HG02938 (cell line): Measurements from ENCODE around the gene ANXA9.

Experiments
- ATAC-seq: cut with Tn5 transposase; IDR thresholded peaks from one replicate; pipeline ENCODE4 v1.9.1; 2021; ENCODE audit warnings: mild to moderate bottlenecking, moderate library complexity; ENCODE audit not compliant: unreplicated experiment

The ANXA9 gene

DNA sequence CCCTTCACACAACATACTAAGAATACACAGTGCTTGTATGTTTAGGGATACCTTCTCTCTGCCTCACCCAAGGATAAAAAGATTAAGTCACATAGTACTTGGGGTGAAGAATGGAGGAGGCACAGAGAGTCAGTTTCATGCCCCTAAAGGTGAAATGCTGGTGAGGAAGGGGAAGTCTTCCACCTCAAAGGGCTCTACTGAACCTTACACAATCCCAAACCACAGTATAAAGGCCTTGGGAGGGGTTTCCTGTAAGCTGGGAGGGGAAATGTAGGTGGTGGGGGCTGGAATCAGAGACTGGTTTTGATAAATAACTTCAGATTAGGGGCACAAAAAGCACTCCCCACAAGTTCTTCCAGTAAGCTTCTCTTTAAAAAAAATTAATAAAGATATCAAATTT is 21.1 kb downstream of the ANXA9 start:
- no peak for ATAC-seq

DNA sequence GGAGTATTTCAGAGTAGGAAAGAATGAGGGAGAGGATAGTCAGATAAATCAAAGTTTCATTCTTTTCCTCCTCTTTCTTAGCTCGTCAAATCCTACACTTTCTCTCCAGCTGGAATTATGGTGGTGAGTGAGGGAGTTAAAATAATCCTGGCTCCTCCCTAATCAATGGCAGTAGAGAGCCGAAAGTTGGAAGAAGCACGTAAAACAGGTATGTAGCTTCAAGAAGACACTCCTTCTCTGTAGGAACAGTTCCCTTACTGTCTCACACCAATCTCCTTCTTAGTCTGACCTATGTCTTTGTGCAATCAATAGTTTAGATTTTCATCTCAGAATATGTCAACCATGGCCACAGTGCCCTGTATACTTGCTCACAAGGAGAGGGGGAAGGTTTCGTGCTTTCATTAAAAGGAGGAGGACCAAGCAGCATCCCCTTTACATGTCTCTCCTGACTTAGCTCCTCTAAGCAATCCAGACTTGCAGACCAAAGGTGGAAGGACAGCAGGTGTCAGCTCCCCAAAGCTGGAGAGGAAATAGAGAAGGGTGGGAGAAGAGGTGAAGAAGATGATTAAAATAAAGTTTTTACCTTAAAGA is 23.7 kb downstream of the ANXA9 start:
- no peak for ATAC-seq

DNA sequence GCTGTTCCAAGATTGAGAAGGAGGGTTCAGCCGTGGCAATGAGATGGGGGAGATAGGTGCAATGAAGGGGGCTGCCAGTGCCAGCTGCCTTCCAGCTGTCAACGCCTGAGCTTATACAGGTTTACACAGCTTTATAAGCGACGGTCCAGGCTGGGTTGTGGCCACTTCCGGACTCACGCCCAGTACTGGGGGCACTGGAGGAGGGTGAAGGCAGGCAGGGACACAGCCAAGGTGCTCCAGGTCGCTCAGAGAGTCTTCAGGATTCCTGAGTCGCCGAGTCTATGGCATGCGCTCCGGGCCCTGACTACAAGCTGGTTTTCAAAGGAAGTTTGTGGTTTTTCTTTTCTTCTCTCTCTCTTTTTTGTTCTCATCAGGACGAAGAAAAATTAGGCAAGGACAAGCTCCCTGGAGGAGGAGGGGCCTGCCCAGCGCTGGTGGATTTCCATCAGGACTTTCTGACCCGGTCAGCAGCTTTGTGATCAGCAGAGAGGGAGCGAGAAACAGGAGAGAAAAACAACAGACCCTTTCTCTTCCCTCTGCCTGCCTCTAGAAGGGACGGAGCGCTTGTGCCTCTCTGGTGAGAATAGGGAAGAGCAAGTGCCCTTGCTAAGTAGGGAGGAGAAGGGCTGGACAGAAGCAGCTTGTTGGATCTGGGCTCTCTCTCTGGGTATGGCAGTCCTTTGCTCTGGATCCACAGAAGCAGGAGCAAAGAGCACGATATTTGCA is 24.4 kb downstream of the ANXA9 start, which contains the start of gene MINDY1:
TSS of gene MINDY1 (minus strand) at position 576 of the 726 bp plus-strand sequence. CDS start 4,285 bp downstream, outside the sequence.
- ATAC-seq = no peak

DNA sequence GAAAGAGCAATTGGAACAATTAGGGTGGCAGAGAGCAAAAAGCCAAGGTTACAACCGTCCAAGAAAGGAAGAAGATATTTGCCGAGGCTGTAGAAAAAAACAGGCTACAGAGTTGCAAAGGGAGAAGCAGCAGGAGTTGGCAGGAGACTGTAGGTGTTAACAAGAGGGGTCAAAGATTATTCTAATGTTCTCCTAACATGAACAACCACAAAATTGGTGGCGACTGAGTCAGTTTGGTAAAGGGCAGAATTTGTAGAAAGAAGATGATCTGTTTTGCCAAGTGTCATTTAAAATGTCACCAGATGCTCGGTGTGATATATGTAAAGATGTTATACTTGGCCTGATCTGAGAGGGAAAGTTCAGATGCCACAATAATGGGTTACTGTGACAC is 25.8 kb downstream of the ANXA9 start:
- no peak for ATAC-seq

DNA sequence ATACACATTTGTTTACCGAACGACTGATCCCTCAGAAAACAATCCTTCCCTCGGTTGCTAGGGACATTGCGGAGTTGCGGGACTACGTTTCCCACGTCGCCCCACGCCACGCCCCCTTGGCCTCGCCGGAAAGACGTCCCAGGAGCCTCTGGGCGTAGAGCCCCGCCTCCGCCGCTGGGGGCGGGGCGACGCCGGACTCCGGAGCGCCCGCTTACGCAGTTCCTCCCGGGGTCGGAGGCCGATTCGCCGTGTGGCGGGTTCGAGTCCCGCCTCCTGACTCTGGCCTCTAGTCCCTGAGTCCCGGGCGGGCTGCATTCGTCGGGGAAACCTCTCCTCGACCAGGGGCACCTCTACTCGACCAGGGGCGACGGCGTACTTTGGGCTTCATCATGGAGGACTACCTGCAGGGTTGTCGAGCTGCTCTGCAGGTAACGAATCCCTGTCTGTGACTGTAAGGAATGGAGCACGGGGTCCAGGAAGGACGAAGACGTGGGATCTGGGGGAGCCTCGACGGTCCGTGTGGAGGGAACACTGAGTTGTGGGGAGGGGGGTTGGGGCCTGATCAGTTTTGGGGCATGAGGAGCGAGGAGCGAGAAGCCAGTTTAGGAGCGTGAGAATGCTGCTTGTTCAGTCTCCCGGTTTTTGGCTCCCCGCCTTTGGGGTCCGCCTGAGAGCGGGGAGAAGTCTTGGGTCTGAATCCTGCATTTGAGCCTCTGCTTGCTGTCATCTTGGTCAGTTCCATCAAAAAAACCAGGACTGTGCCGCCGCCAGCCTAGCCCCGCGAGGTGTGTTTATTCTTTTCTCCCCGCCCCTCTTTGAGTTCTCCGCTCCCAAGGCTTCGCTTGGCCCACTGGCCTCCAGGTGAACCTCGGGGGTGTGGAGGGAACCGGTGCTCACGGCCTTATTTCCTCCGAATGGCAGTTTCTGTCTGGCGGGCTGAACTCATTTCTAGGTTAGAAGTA is 26.4 kb downstream of the ANXA9 start, which contains the start of gene PRUNE1:
TSS of gene PRUNE1 (plus strand) at position 206 of the 962 bp plus-strand sequence. CDS start at position 390, 184 bp downstream.
- ATAC-seq = peak; percentile 55

DNA sequence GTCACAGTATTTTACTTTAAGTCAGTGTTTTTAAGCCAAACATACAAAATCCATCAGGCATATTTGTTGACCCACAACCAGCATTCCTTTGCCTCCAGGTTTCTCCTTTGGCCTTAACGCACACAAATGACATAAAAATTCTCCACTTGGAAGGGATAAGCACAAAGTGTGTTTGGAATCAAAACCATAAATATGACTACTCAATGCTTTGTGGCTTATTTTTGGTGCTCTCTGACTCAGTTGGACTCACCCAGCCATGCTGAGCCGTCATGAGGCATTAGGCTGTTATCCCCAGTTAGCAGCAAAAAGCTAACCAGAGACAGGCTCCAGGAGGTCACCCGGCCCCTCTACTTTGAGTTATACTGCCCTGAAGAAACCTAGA is 27.1 kb downstream of the ANXA9 start:
- ATAC-seq = no peak

DNA sequence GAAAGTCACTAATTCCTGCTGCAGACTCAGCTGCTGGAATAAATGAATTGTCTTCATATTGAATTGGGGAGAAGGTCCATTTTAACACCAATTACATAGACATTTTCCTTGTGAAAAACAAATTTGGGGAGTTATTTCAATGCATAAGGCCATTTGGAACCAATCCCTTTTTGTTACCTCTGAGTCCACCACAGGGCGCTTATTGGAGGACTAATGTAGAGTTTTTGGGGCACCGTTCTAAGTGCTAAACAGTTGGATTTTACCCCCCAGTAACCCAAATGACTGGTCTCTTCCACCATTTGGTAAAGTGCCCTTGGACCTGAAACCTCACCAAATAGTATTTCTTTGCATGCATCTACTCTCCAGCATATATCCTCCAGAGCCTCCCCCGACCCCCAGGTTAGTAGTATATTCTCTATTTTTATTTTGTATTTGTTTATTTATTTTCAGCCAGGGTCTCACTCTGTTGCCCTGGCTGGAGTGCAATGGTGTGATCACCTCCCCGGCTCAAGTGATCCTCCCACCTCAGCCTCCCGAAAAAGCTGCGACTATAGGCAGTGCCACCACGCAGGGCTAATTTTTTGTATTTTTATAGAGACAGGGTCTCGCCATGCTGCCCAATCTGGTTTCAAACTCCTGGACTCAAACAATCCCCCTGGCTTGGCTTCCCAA is 27.7 kb downstream of the ANXA9 start:
- no peak for ATAC-seq

DNA sequence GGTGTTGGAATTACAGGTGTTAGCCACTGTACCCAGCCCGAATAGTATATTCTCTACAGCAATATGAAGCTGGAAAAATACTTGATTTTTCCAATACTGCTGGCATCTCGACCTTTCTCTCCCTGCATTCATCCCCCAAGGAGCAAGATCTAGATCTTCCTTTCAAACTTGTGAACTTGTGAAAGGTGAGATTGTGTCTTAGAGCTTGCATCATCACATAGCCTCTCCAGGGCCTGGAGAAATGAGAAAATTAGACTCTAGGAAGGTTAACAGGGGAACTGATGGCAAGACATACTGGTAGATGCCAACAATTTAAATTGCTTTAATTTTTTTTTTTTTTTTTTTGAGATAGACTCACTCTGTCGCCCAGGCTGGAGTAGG is 28.2 kb downstream of the ANXA9 start:
- ATAC-seq = no peak

DNA sequence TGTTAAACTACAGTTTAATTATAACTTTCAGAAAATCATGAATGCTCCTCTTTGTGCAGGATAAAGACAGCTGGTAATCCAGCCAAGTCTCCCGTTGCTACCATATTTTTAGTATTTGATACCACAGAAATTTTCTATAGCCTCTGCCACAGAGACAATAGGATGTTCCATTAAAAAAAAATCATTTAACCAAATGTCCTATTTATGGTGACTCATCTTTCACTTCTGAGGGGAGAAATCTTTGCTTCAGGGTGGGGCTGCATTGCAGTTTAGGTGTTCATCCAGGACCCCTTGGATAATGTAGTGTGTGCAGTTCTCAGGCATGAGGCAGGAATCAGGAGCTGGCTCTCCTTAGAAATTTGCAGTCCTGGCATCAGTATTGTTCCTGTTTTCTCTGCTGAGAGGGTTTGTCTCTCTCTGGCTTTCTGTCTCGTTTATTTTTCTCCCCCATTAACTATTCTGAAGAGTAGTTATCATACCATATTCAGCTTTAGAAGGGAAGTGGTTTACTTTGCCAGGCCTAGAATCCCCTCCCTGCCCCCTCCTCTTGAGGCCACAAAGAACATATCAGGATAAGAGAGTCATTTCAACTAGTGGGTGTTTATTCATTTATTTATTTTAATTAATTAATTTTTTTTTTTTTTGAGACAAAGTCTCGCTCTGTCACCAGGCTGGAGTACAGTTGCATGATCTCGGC is 29.2 kb downstream of the ANXA9 start:
- ATAC-seq = no peak

DNA sequence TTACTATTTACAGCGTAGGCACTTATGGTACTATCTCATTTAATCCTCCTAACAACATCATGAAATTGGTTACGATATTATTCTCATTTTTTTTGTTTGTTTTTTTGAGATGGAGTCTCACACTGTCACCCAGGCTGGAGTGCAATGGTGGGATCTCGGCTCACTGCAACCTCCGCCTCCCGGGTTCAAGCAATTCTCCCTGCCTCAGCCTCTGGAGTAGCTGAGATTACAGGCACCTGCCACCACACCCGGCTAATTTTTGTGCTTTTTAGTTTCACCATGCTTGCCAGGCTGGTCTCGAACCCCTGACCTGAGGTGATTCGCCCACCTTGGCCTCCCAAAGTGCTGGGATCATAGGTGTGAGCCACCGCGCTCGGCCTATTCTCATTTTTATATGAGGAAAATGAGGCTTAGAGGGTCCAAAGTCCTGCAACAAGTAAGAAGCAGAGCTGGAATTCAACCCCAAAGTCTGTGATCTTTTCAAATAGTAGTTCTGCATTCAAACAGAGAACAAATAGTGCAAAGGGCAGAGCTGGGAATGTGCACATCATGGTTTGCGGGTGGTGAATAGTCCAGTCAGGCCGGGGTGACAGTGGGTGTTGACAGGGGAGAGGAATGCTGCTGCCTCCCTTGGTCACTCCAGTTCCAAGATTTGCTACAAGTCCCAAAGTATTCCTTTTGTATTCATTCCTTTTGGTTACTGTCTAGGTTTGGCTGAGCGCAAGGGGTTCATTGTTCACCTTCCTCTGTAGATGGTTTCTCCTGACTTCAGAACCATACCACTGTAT is 30.8 kb downstream of the ANXA9 start:
- no peak for ATAC-seq

DNA sequence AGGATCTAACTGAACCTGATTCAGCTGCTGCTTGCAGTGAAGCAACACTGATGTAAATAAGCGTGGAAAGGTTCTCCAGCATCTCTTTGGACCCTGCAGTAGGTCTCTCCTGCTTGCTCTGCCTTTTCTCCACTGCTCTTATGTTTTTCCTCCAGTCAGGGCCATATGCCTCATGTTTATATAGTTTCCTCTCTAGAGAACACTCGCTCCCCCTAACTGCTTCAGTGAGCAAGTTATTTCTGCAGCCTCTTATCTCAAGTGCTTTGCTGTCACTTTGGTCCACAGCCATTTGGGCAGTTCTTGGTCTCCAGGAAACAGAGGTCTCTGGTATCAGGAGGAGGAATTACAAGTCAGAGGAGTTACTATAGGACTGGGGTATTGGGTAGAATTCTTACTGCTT is 31.4 kb downstream of the ANXA9 start:
- ATAC-seq = no peak

DNA sequence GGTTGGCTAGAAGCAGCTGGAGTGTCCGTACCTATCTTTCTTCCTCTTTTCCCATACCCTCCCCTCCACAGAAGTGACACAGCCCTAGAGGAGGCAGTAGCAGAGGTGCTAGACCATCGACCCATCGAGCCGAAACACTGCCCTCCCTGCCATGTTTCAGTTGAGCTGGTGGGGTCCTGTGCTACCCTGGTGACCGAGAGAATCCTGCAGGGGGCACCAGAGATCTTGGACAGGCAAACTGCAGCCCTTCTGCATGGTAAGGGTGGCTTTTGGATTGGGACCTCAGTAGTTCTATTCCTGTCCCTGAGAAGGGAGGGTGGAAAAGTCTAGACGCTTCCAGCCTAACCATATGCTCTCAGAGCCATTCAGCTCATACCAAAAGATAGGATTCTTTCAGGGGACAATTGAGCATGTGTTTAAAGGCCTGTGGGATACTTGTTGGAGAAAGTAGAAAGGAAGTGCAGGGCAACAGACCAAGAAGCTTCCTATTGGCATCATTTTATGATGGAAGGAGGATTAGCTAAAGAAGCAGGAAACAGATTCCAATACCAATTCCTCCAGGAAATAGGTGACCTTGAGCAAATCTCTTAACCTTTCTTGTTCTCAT is 42.6 kb downstream of the ANXA9 start:
- ATAC-seq = peak; percentile 58

DNA sequence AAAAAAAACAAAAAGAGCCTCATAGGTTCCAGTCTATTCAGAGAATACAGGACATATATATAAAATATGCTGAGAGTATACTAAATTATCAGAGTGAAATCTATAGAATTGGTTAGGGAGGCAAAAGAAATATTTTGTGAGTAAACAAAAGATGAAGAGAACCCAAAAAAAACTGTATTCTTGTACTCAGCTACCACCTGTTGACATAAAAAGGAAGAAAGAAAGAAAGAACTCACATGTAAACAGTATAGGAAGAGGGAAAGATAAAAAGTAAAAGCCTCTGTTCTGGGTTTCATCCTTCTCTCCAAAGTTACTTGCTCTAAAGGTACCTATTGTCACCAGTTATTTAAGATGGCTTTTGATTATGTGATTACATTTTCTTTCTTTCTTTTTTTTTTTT is 44.4 kb downstream of the ANXA9 start:
- ATAC-seq = no peak

DNA sequence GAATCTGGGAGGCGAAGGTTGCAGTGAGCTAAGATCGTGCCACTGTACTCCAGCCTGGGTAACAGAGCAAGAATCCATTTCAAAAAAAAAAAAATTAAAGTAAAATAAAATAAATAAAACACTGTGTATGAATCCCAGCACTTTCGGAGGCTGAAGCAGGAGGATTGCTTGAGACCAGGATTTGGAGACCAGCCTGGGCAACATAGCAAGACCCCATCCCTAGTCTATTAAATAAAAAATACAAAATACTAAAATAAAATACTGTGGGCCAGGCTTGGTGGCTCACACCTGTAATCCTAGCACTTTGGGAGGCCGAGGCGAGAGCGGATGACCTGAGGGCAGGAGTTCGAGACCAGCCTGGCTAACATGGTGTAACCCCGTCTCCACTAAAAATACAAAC is 50.1 kb downstream of the ANXA9 start:
- ATAC-seq = no peak

DNA sequence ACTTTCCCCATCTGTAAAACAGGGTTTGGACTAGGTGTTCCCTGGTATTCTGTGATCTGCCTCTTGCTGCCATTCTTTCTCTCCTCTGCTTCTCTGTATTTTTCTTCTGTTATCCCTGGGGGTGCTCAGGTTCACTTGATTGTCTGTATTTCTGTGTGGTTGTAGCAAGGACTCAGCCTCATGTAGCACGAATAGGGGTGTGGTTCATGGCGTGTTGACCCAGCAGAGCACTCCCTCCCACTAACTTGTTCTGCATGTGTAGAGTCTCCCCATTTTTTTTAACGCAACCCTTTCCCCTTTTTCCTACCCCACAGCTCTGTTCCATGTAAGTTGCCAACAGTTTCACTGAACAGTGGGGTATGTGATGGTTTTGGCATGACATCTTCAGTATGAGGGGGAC is 53.1 kb downstream of the ANXA9 start:
- ATAC-seq = no peak

DNA sequence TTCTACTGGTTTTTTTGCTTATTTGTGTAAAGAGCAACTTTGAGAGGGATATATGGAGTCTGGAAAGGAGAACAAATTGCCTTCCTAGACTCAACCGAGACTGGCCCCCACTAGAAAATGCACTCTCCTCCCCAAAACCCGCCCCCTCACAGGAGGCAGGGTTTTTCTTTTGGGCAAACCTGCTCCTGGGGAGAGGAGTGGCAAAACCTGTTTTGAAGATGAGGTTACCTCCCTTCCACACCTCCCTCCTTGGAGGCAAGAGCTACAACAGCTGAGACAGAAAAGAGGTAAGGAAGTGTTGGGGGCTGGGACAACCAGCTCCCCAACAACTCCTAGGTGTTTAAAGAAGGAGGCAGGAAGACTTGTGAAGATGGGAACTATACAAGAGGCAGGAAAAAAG is 54.3 kb downstream of the ANXA9 start, which contains the start of gene BNIPL:
TSS of gene BNIPL (plus strand) at position 231 of the 400 bp plus-strand sequence. CDS start at position 371, 140 bp downstream.
- ATAC-seq = no peak

DNA sequence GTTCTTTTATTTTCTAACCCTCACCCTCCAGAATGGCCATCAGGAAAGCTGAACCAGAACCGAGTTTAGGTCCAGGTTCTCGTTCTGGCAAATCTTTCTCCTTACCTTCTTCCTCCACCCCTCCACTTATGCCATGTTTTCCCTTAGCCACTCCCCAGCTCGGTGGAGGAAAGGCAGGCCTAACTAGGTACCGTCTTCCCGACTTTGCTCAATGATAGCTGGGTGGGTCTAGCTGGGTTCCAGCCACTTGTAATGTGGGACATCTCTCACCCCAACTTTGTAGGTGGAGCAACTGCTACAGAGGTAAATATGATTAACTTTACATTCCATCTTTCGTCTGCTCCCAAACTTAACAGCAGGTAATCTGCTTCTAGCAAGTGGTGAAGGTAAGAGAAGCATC is 54.9 kb downstream of the ANXA9 start:
- ATAC-seq = no peak

DNA sequence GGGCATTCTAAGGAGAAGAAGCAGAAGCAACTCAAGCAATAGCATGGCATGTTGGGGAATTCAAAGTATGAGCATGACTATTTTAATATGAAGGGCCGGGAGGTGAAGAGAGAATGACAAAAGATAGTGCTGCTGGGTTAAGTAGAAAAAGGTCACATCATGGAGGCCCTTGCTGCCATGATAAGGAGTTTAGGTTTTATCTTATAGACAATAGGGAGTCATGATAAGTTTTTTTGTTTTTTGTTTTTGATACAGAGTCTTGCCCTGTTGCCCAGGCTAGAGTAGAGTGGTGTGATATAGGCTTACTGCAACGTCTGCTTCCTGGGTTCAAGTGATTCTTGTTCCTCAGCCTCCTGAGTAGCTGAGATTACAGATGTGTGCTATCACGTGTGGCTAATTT is 57.4 kb downstream of the ANXA9 start:
- no peak for ATAC-seq

DNA sequence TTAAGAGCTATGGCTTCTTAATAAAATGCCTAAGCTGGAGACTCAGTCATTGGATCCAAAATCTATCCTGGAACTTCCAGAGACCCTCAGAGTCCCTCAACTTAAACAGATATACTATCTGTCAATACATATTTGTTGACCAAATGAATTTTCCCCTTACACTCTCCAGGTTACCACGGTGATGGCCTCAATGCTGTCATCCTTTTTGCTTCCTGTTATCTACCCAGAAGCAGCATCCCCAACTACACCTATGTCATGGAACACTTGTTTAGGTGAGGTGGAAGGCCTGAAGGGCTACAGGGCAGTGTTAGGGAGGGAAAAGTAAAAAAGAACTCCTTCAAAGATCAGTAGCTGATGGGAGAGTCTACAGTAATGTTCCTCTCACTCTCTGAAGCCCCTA is 61.1 kb downstream of the ANXA9 start:
- ATAC-seq = no peak
